Dermis microvascular lymphatic vessel endothelial cell (primary cell): ENCODE data around the gene ZNF883. TPM values are rescaled to one million over a fixed set of nuclear protein-coding genes. Genes with fewer than 3 reads are reported as not detected.

Source experiments
- DNase-seq, 2 donors: peaks; one replicate each; pipeline versions ENCODE4 v3.0.0 to v3.0.0-alpha.2; 2010; ENCODE audit warnings: low read depth in 2 of 2
- total RNA-seq: library from RNA; depleted of rRNA; stranded (reverse); fragments of >200 nt; gene quantifications from 2 replicates; pipeline ENCODE4 v1.2.1, GENCODE V29; 2014

ZNF883 gene
- total RNA-seq, 1 donor from 2014 or later = 0.13 TPM

- DNase-seq = no peak
Observed at GRCh38 chr9:112917987-112918362, 94.0 kb downstream of the ZNF883 start.

GRCh38 chr9:112917047-112917986 is 94.7 kb downstream of the ZNF883 start:
- no peak for DNase-seq

DNA sequence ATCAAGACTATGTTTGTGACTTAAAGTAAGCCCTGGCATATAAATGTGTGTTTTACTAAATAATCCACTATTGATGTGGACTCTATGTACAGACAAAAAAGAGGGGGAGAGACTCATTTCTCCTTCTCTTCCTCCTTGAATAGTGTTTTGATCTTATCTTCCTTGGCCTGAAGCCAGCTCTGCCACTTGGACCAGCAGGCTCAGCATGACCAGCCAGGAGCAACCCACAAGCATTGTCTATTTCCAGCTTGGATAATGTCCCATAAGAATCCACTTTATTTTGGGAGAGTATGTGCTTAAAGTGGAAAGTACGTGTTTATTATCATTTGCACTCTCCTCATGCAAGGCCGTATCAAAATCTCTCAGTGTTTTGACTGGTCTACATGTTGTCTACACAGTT is 97.5 kb downstream of the ZNF883 start:
- no peak for DNase-seq

- DNase-seq = no peak
Observed at GRCh38 chr9:112913326-112913725, 98.7 kb downstream of the ZNF883 start.

GRCh38 chr9:112912636-112913035 is 99.4 kb downstream of the ZNF883 start:
- DNase-seq = no peak

- no peak for DNase-seq
Observed at GRCh38 chr9:112911736-112912135, 100.3 kb downstream of the ZNF883 start.

Other genes starting within 250 kb of the ZNF883 start
- not detected in 2 replicates for gene SLC46A2, start 121.3 kb downstream of the ZNF883 start, total RNA-seq
- gene ZFP37, start 44.5 kb upstream of the ZNF883 start, total RNA-seq = 0.77 and 1.4 TPM in 2 replicates
- 6.4 and 10.1 TPM in 2 replicates for gene SLC31A2, start 138.8 kb upstream of the ZNF883 start, total RNA-seq
- 12.3 and 15.4 TPM in 2 replicates for gene FKBP15, start 209.1 kb upstream of the ZNF883 start, total RNA-seq
- gene SLC31A1, start 209.4 kb upstream of the ZNF883 start, total RNA-seq = 13.9 and 15.7 TPM in 2 replicates